ENCODE measurements around the gene XPOT.

Gene XPOT

DNA sequence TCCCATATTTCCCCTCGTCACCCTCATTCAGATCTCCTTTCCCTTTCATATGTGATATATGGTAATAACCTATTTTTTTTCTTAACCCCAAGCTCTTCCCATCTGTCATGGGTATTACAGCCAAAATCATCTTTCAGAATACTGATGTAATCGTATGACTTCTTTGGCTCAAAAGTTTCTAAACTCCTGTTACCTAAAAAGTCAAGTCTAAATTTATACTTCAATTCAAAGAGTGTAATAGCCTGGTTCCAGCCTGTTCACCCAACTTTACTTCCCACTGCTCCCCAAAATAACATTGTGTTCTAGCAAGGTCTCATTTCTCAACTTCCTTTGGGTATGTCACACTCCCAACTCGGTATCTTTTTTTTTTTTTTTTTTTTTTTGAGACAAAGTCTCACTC, 96.2 kb downstream of the XPOT start:
- TF ChIP-seq ZFX (IDR thresholded peaks at IDR 0.05; ENCODE audit: borderline replicate concordance) = no peak
- TF ChIP-seq, protein P1, sequence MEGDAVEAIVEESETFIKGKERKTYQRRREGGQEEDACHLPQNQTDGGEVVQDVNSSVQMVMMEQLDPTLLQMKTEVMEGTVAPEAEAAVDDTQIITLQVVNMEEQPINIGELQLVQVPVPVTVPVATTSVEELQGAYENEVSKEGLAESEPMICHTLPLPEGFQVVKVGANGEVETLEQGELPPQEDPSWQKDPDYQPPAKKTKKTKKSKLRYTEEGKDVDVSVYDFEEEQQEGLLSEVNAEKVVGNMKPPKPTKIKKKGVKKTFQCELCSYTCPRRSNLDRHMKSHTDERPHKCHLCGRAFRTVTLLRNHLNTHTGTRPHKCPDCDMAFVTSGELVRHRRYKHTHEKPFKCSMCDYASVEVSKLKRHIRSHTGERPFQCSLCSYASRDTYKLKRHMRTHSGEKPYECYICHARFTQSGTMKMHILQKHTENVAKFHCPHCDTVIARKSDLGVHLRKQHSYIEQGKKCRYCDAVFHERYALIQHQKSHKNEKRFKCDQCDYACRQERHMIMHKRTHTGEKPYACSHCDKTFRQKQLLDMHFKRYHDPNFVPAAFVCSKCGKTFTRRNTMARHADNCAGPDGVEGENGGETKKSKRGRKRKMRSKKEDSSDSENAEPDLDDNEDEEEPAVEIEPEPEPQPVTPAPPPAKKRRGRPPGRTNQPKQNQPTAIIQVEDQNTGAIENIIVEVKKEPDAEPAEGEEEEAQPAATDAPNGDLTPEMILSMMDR (IDR thresholded peaks at IDR 0.05) = no peak
- no peak overlapping the region for H3K27ac ChIP-seq
